ENCODE results near the gene KCNJ14.
A peak's percentile ranks its signal among the peaks of the same experiment; 100 is the strongest.

KCNJ14 gene

GRCh38 chr19:48461982-48462655, 6.7 kb downstream of the KCNJ14 start:
- Histone ChIP-seq H3K4me2 (ENCODE audit: insufficient read depth, low read length) (no peak overlapping the region), H3K79me2 (ENCODE audit: insufficient read depth, low read length) (no peaks in the 10 kb centered on the region; the same call in 1 of the 2 replicates), H2AFZ (ENCODE audit: low read depth, low read length) (no peak overlapping the region), H3K27me3 (ENCODE audit: insufficient read depth, low read length, poor library complexity) (no peaks in the 10 kb centered on the region), H3K9me3 (ENCODE audit: insufficient read depth, low read length, severe bottlenecking) (no peaks in the 10 kb centered on the region), H3K27ac (ENCODE audit: low read length) (no peak overlapping the region), H3K9ac (ENCODE audit: low read depth, low read length) (no peak overlapping the region), H3K36me3 (ENCODE audit: insufficient read depth, low read length) (peaks cover 28% of the 10 kb centered on the region), H3K4me3 (ENCODE audit: low read depth in 1 of 2, low read length in 2 of 2) (no peak overlapping the region), H4K20me1 (ENCODE audit: insufficient read depth, low read length) (peaks cover 18% of the 10 kb centered on the region; the same call in 1 of the 2 replicates), H3K4me1 (ENCODE audit: insufficient read depth, low read length) (no peaks in the 10 kb centered on the region)
- no peak for DNase-seq
- ATAC-seq (ENCODE audit: insufficient read depth, low read depth) = peak; percentile 56
- TF ChIP-seq CTCF (IDR thresholded peaks at IDR 0.05; ENCODE audit: borderline replicate concordance, extremely low read depth, low read length, poor library complexity, severe bottlenecking) (no peak), EZH2 (IDR thresholded peaks at IDR 0.05; ENCODE audit: borderline replicate concordance, low read depth, low read length, severe bottlenecking) (no peak)

GRCh38 chr19:48465215-48465614, 9.8 kb downstream of the KCNJ14 start:
- no peak for DNase-seq
- peaks cover 15% of the 10 kb centered on the region for H3K4me1 ChIP-seq (ENCODE audit: insufficient read depth, low read length)
- H3K27ac ChIP-seq (ENCODE audit: low read length) = no peak overlapping the region
- H3K9ac ChIP-seq (ENCODE audit: low read depth, low read length) = no peak overlapping the region
- H3K4me3 ChIP-seq (ENCODE audit: low read depth in 1 of 2, low read length in 2 of 2) = no peak overlapping the region
- no peak overlapping the region for H3K4me2 ChIP-seq (ENCODE audit: insufficient read depth, low read length)
- TF ChIP-seq EZH2 (IDR thresholded peaks at IDR 0.05; ENCODE audit: borderline replicate concordance, low read depth, low read length, severe bottlenecking) (no peak), CTCF (IDR thresholded peaks at IDR 0.05; ENCODE audit: borderline replicate concordance, extremely low read depth, low read length, poor library complexity, severe bottlenecking) (no peak)
- no peak for ATAC-seq (ENCODE audit: insufficient read depth, low read depth)
- H3K79me2 ChIP-seq (ENCODE audit: insufficient read depth, low read length) = peaks cover 10% of the 10 kb centered on the region
- H3K36me3 ChIP-seq (ENCODE audit: insufficient read depth, low read length) = peaks cover 19% of the 10 kb centered on the region
- H3K9me3 ChIP-seq (ENCODE audit: insufficient read depth, low read length, severe bottlenecking) = no peaks in the 10 kb centered on the region
- peaks cover 17% of the 10 kb centered on the region for H4K20me1 ChIP-seq (ENCODE audit: insufficient read depth, low read length)
- H3K27me3 ChIP-seq (ENCODE audit: insufficient read depth, low read length, poor library complexity) = no peaks in the 10 kb centered on the region
- no peak overlapping the region for H2AFZ ChIP-seq (ENCODE audit: low read depth, low read length)

- Histone ChIP-seq H4K20me1 (ENCODE audit: insufficient read depth, low read length) (peaks cover 32% of the 10 kb centered on the region), H3K27me3 (ENCODE audit: insufficient read depth, low read length, poor library complexity) (no peaks in the 10 kb centered on the region), H2AFZ (ENCODE audit: low read depth, low read length) (no peak overlapping the region), H3K4me2 (ENCODE audit: insufficient read depth, low read length) (no peak overlapping the region), H3K4me3 (ENCODE audit: low read depth in 1 of 2, low read length in 2 of 2) (no peak overlapping the region), H3K9ac (ENCODE audit: low read depth, low read length) (no peak overlapping the region), H3K79me2 (ENCODE audit: insufficient read depth, low read length) (peaks cover 25% of the 10 kb centered on the region), H3K27ac (ENCODE audit: low read length) (no peak overlapping the region), H3K4me1 (ENCODE audit: insufficient read depth, low read length) (peaks cover 28% of the 10 kb centered on the region), H3K36me3 (ENCODE audit: insufficient read depth, low read length) (peaks cover 35% of the 10 kb centered on the region), H3K9me3 (ENCODE audit: insufficient read depth, low read length, severe bottlenecking) (no peaks in the 10 kb centered on the region)
- ATAC-seq (ENCODE audit: insufficient read depth, low read depth) (no peak), DNase-seq (no peak)
- TF ChIP-seq EZH2 (IDR thresholded peaks at IDR 0.05; ENCODE audit: borderline replicate concordance, low read depth, low read length, severe bottlenecking) (no peak), CTCF (IDR thresholded peaks at IDR 0.05; ENCODE audit: borderline replicate concordance, extremely low read depth, low read length, poor library complexity, severe bottlenecking) (no peak)
These were observed 11.4 kb downstream of the KCNJ14 start for GRCh38 chr19:48466561-48467325.
